ENCODE measurements around the gene SELENOF.

SELENOF gene

DNA sequence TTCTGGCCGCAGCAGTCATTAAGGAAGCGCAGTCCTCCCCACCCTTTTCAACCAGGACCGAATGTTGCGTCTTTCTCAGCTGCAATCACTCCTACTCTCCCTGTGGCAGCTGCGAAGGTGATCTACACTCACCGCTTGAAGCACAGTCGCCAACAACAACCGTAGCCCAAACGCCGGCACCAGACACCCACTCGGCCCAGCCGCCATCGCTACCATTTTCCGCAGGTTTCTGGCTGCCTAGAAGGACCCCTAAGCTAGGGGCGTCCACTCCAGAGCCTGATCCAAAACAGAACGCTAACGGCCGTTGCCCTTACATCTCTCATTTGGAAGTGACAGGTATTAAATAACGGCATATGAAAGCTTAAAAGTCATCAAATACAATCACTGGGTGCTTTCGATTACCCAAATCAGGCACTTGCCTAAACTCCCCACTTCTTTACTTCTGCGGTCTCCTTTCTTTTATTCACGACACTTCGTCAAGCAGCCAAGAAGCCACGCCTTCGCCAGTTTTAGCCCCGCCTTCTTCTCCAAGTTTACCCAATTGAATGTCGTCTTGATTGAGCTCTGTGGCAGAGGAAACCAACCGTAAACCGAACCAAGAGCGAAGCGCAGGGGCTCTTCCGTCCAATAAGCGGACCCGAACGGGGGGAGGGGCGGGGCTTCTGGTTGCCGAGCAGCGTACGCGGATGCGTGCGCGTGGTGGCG is at the start of gene SELENOF:
TSS of gene SELENOF (minus strand) at position 231 of the 705 bp plus-strand sequence. CDS start at position 216, 15 bp downstream.
- DNase-seq = peak; percentile 76 to 99 (median 96)

DNA sequence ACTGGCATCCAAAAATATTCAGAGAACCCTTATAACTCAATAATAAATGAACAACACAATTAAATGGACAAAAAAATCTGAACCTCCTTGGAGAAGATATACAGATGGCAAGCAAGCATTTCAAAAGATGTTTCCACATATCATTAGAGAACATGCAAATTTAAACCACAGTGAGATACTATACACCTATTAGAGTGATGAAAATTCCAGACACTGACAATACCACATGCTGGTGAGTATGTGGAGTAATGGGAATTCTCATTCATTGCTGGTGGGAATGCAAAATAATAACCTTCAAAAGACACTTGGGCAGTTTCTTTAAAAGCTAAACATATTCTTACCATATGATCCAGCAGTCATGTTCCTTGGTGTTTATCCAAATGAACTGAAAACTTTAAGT is 46.6 kb upstream of the SELENOF start:
- DNase-seq = no peak

DNA sequence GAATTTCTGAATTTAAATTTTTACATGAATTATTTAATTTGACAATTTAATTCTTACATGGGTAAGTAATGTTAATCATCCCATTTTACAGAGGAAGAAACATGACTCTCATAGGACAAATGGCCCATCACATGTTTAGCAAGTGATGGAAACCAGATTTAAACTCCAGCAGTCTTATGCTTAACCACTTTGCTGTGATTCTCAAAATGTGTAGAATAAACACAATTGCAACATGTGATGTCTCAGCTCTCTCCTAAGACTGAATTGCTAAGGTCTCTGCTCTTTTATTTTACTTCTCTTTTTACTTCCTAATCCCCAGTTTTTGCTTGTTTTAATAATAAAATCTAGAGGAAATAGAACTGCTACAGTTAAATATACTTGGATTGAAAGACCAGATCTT is 43.3 kb upstream of the SELENOF start:
- DNase-seq = no peak

DNA sequence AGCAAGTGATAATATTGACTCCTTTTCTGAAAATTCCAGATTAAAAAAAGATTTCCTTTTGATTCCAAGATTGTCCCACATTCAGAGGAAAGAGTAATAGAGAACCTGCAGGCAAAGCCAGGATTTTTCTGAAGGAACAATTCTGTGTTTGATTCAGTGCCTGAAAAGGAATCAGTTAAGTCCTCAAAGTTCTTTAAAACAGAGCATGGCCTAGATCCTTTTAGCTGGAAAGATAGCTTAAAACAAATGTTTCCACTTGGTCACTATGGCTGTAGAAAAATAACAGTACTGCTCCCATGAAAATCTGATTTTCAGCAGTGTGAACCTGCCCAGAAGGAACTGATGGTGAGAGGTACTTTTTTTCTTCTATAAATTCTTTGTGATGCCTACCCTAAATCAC is 42.3 kb upstream of the SELENOF start:
- DNase-seq = no peak

DNA sequence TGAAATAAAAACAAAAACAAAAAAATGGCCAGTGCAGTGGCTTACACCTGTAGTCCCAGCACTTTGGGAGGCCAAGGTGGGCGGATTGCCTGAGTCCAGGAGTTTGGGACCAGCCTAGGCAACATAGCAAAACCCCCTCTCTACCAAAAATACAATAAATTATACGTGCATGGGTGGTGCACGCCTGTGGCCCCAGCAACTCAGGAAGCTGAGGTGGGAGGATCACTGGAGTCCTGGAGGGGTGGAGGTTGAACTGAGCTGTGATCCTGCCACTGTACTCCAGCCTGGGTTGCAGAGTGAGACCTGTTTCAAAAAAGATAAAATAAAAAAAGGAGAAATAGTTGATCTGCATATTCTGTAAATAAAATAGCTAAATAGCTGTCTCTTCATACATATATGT is 41.8 kb upstream of the SELENOF start:
- no peak for DNase-seq

DNA sequence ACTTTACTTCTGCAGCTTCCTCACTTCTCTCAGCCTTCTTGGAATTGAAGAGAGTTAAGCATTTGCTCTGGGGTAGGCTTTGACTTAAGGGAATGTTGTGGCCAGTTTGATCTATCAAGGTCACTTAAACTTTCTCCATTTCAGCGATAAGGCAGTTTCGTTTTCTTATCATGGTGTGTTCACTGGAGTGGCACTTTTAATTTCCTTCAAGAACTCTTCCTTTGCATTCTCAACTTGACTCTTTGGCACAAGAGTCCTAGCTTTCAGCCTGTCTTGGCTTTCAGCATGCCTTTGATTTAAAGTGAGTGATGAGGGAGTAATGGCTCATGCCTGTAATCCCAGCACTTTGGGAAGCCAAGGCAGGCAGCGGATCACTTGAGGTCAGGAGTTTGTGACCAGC is 39.2 kb upstream of the SELENOF start:
- DNase-seq = no peak

DNA sequence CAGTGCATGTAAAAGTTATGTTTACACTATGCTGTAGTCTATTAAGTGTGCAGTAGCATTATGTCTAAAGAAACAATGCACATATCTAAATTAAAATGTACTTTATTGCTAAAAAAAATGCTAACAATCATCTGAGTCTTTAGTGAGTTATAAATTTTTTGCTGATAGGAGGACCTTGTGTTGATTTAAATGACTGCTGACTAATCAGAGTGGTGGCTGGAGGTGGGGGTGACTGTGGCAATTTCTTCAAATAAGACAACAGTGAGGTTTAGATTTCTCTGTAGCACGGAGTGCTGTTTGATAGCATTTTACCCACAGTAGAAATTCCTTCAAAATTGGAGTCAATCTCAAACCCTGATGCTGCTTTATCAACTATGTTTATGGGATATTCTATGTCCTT is 37.5 kb upstream of the SELENOF start:
- no peak for DNase-seq

DNA sequence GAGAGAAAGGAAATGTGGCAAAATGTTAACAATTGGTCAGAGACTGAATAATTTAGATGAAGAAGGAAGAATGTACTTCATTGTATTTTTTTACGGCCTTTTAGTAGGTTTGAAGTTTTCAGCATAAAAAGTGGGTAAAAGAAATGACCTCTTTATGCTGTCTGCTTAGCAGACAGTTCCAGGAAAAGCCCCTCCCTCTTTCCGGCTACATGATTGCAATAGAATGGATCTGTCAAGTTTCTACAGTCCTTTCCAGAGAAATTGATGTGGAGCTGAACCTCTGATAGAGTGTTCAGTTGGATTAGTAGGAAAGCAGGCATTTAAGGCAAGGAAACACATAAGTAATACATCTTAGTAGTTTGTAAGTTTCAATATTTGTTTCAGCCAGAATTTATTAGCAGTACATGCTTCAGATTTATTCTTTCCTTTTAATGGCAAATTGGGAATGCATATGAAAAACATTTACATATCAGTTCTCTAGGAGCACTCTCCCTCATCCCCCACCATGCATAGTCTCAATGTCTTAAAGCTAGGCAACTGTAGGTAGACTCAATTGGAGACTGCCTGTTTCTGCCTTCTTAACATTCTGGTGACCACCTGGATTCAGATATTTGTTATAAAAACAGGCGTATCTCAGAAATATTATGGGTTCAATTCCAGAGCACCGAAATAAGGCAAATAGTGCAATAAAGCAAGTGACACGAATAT is 36.9 kb upstream of the SELENOF start:
- DNase-seq = no peak

DNA sequence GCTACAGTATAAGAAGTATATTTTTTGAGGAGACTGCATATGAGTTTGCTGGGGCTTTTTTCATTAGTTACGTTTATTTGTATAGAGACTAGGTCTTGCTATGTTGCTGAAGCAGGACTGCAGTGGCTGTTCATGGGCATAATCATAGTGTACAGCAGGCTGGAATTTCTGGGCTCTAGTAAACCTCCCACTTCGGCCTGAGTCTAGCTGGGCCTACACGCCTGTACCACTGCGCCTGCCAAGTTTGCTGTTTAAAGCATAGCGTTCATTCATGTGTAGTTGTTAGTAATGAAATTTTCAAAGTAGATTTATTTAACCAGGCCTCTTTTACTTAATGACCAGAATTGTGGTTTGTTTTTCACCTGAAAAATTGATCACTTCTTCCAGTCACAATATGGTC is 34.3 kb upstream of the SELENOF start:
- DNase-seq = no peak

DNA sequence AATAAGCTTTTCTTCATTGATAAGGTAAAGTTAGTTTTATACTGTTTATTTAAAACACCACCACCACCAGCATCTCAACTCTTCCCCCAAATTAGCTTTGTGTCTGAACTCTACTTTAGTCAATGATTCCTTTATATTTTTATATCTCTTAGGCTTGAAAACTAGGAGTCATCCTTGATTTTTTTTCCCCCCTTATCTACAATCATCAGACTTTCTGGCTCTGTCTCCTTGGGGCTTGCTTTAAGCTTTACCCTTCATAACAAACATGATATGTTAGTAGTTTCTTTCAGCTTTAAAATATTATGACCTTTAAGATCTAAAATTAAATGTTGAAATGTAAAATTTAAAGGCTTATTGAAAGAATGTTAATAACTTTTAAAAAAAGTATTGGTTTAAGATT is 28.8 kb upstream of the SELENOF start:
- no peak for DNase-seq

DNA sequence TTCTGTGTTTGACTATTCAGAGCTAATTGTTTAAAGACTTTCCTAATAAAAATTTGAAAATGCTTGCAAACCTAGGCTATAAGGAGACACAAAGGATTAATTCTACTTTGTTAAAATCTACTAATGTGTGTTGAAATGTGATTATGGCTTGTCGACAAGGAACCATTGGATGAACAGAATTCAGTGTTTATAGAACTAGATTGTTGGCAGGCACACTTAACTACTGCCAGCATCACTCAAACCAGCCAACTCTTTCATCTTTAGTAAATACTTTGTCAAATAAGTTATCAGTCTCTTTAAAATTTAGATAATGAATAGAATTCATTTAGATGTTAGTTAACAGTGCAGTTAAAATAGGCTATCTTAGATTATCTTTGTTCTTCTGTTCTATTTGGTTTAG is 28.1 kb upstream of the SELENOF start:
- DNase-seq = no peak

DNA sequence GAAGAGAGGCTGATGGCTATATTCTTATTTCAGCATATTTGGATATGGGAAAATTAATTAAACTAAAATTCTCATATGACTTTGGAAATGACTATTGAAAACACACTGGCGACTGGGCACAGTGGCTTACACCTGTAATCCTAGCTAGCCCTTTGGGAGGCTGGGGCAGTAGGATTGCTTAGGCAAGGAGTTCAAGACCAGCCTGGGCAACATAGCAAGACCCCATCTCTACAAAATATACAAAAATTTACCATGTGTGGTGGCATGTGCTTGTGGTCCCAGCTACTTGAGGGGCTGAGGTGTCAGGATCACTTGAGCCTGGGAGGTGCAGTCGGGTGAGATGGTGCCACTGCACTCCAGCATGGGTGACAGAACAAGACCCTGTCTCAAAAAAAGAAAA is 26.7 kb upstream of the SELENOF start:
- no peak for DNase-seq

DNA sequence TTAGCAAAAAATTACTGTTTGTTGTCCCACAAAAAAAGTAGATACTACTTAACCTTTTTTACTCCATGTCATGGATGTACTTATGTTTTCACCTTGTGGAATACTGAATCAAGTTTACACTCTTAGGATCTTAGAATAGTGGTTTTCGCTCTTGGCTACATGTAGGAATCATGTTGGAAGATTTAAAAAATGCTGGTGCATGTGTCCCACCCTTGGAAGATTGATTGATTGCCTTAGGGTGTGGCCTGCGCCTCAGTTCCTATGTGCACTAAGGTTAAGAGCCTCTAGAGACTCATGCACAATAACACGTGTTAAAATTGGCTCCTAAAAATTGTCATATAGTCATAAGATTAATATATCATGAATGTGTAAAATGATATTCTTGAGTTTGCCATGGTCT is 25.5 kb upstream of the SELENOF start:
- DNase-seq = no peak

DNA sequence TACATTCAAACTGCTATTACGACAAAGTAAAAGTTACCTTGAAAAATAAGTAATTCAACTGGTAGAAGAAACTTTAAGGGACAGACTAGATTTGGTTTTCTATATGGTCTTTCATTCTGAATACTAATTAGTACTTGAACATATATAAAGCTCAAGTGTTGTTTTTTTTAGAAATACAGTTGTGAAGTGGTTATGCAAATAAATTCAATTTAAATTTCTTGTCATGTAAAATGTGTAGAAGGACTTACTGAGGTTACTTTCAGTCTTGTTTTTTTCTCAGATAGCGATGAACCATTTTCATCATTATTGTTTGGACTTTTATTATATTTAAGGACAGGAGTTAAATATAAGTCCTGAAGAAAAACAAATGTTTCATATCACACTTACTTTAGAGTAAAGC is 24.9 kb upstream of the SELENOF start:
- no peak for DNase-seq

DNA sequence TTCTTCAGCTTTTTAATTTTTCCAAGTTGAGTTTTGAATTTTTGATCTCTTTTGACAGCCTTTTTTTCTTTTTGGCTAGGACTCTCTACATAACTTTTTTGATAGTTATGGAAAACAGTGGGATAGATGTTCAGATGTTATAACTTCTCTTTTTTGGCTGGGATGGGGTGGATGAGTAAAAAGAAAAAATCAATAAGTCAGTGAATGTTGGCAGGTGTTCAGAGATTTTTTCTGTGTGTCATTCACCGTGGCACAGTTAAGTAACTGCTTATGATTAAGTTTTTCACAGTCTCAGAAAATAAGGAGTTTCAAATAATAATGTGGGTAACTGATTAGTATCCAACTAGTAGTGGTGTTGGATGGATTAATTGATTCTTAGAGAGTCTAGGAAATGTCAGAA is 24.5 kb upstream of the SELENOF start:
- DNase-seq = no peak

DNA sequence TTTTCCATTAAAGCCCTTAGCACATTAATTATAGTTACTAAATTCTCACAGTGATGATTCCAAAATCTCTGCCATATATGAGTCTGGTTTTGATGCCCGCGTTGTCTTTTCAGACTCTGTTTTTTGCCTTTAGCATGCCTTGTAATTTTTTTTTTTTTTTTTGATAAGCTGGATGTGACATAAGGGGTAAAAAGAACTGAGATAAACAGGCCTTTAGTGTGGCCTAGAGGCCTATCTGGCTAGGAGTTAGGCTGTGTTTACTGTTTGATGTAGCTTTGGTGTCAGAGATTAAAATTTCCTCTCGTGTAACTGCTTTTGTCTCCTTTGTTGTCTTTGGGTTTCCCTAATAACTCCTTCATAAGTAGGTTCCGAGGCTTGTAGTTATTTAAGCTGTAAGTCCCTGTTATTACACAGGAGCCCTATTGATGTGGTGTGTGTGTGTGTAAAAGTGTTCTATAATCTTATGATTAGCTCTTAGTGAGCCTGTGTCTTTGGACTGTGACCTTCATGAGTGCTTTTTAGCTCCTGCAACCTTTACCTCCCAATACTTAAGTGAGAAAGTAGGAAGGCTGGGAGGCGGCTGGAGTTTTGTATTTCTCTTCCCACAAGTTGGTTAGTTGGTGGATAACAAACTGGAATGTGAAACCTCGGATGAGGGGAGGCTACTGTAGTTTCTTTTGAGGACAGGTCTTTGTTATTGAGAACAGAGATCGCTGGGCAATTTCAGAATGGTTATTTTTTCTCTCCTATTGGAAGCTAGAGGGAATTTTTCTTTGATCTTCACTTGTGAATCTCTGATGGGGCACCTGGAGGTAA is 19.8 kb upstream of the SELENOF start:
- DNase-seq = no peak

DNA sequence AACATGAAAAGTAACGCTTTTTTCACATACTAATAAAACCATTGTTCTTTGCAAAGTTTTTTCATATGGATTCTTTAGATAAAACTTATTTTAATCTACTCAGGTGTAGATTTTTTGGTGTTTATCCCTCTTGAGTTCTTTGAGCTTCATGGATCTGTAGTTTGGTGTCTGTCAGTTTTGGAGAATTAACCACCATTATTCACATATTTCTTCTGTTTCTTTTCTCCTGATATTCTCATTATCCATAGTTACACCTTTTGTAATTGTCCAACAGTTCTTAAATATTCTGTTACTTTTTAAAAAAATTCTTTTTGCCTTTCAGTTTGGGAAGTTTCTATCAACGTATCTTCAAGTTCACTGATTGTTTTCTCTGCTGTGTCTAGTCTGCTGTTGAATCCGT is 19.1 kb upstream of the SELENOF start:
- DNase-seq = no peak

DNA sequence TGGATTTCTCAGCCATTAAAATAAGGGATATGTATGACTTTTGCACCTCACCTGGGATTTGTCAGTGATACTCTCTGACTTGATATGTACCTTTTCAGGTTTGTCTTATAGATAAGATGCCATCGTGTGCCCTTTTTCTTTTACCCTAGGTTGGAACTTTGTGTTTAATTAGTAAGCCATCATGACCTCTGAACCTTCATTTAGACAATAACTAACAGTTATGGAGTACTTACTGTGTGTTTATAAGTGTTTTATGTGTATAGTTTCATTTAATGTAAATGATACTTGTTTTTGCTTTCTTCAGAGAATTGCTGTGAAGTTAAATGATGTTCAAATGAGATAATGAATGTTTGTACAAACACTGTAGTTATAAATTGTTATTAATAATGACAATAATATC is 14.9 kb upstream of the SELENOF start:
- no peak for DNase-seq

DNA sequence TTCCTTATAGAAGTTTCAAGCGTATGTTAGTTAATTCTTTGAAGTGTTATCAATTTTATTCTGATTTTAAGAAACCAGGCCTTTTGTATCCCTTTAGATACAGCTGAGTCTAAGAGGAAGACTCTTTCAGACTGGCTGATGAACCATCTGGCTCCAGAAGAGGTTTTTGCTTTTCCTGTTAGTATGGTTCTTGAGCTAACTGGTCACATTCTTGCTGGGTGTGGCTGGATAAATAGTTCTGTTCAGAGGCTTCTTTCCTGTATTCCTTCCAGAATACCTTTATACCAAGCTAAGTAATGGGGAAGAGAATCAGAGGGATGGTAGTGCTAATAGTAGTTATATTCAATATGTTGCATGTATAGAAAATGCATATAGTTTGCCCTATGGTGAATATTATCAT is 13.0 kb upstream of the SELENOF start:
- no peak for DNase-seq

DNA sequence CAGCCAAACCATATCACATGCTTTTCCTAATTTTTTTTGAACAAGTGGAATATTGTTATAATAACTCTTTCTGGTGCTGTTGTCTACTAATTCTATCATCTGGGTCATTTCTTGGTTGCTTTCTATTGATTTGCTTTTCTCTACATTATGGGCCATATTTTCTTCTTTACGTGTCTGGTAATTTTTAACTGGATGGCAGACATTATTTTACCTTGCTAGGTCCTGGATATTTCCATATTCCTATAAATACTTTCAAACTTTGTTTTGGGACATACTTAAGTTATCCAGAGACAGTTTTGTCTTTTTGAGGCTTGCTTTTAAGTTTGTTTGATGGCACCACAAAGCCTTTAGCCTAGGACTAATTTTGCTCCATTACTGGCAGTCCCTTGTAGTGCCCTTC is 11.8 kb upstream of the SELENOF start:
- DNase-seq = no peak

DNA sequence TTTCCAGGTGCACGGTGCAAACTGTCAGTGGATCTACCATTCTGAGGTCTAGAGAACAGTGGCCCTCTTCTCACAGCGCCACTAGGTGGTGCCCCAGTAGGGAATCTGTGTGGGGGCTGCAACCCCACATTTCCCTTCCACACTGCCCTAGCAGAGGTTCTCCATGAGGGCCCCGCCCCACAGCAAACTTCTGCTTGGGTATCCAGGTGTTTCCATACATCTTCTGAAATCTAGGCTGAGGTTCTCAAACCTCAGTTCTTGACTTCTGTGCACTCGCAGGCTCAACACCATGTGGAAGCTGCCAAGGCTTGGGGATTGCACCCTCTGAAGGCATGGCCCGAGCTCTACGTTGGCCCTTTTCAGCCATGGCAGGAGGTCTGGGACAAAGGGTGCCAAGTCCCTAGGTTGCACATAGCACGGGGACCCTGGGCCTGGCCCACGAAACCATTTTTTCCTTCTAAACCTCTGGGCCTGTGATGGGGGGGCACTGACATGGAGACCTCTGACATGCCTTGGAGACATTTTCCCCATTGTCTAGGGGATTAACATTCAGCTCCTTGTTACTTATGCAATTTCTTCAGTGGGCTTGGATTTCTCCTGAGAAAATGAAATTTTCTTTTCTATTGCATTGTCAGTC is 10.5 kb upstream of the SELENOF start:
- no peak for DNase-seq

DNA sequence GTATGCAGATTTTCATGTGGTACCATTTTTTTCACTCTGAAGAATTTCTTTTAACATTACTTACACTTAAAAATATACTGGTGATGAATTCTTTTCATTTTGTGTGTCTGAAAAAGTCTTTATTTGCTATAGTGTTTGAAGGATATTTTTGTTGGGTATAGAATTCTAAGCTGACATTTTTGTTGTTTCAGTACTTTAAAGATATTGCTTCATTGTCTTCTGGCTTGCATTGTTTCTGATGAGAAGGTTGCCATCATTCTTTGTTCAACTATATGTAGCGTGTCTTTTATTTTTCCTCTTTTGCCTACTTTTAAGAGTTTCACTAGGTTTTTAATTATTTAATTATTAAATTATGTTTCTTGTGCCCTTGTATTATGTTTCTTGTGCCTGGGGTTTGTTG is 8.5 kb upstream of the SELENOF start:
- DNase-seq = no peak

All from amygdala (tissue), 56 donors.